ENCODE results near the gene SMARCB1.

- TF ChIP-seq POLR2A (IDR thresholded peaks at IDR 0.05) (no peak), EP300 (IDR thresholded peaks at IDR 0.05) (no peak)
Measured at GRCh38 chr22:23789121-23789520, 2.4 kb downstream of the SMARCB1 start.

Data from tibial nerve (tissue), 3 donors.